GM21825 (cell line): ENCODE data around the gene CGREF1.

Experiments
- ATAC-seq: cut with Tn5 transposase; IDR thresholded peaks from one replicate; pipeline ENCODE4 v1.9.1; 2021; ENCODE audit warnings: mild to moderate bottlenecking, moderate library complexity; ENCODE audit not compliant: unreplicated experiment

CGREF1 gene, protein sequence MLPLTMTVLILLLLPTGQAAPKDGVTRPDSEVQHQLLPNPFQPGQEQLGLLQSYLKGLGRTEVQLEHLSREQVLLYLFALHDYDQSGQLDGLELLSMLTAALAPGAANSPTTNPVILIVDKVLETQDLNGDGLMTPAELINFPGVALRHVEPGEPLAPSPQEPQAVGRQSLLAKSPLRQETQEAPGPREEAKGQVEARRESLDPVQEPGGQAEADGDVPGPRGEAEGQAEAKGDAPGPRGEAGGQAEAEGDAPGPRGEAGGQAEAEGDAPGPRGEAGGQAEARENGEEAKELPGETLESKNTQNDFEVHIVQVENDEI

DNA sequence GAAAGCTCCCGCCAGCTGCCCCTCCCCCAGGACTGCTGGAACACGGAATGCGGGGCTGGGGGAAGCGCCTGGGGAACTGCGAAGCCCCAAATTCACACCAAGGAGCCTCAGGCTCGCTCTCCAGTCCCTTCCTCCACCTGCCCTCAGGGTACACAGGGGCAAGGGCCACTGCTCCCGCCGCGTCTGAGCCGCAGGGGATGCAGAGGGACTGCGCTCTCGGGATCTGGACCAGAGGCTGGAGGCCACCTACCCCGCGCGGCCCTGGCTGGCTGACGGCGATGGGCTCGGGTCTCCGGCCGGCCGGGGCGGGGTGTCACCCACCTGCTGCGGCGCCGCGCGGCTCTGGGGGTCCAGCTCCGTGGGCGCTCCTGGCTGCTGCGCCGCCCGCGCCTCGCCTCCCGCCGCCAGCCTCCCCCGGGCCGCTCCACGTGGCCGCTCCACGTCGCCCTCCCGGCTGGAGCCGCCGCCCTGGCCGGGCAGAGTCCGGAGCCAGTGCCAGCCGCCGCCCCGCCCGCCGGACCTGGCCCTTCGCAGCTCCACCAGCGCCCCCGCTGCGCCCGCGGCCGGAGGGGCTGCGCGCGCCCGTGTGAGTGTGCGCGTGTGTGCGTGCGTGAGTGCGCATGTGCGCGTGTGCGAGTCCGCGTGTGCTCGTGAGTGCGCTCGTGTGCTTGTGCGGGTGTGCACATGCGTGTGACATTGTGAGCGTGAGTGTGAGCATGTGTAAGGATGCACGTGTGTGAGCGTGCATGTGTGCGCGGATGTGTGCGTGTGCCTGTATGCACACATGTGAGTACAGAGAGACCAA is at the start of gene CGREF1:
Gene CGREF1, minus strand, starts transcription at position 604 of the 805 bp plus-strand sequence. CDS start 14,762 bp downstream, outside the sequence.
- no peak for ATAC-seq

DNA sequence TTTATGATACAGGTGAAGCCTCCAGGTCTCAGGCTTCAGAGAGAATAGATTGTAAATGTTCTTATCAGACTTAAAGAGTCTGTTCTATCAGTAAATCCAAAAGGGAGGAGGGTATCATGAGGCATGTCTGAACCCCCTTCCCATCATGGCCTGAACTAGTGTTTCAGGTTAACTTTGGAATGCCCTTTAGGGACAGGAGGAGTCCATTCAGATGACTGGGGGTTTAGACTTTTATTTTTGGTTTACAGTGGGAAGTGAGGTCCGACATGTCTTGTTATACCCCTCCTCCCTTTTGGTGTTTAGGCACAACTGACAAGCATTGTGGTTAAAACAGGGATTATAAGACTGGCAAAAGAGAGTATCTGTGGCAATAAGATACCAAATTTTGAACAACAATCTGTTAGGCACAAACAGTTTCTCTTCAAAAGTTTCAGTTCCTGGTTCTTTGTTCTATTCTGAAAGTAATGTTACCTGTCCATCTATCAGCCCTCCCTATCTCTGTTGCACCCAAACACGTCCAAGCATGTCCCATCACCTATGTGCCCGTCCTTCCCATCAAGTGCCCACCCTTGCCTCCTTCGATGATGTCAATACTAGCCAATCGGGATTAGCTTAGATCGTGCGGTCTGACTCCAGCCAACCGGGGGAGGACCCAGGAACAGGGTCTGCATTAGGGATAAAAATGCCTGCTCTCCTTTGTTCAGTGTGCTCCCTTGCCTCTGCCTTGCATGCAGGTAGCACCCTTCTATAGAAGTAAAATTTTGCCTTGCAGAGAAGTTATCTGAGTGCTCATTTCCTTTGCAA is 46.2 kb upstream of the CGREF1 start:
- ATAC-seq, result no peak

DNA sequence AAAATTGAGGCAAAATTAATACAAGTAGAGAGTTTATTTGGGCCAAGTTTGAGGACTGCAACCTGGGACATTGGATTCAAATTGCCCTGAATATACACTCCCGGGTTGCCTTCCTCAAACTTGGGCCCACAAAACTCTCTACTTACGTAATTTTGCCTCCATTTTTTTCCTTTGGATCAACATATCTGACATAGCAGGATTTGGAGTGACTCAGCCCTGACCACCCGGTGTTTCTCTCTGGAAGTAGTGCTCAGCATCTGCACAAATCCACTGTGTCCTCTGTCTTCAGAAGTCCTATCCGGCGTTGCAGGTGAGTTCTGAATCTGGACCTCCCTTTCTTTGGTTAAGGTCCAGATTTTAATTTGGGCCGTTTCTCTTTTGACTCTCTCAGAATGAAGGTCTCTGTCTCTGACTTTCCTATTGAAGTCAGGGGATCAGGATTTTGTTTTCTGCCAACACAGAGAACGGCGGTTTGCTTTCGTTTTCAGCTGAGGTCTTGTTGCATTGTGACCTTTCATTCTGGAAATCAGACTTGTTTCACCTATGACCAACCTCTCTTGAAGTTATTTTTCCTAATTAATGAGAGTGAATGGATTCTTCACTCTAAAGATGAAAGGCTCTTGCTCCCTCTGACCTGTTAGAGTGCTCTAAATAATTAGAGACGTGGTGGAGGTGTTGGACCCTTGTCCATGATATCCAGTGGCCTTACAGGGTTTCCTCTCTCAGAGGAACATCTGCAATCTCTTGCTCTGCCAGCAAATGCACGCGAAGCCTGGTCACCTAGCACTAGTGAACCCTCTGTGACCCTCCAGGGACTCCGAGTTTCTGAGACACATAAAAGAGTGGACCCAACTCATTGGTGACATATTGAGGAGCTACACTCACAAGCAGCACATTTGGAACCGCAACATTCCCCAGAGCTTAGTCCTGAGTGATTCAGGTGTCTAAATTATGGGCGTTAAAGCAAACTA is 43.5 kb upstream of the CGREF1 start:
- ATAC-seq, result no peak

DNA sequence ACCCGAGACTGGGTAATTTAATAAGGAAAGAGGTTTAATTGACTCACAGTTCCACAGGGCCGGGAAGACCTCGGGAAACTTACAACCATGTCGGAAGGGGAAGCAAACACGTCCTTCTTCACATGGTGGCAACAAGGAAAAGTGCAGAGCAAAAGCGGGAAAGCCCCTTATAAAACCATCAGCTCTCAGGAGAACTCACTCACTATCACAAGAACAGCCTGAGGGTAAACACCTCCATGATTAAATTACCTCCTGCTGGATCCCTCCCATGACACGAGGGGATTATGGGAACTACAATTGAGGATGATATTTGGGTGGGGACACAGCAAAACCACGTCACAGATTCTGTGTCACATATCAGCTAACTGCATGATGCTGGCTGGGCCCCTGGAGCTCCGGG is 41.3 kb upstream of the CGREF1 start:
- ATAC-seq, result no peak

DNA sequence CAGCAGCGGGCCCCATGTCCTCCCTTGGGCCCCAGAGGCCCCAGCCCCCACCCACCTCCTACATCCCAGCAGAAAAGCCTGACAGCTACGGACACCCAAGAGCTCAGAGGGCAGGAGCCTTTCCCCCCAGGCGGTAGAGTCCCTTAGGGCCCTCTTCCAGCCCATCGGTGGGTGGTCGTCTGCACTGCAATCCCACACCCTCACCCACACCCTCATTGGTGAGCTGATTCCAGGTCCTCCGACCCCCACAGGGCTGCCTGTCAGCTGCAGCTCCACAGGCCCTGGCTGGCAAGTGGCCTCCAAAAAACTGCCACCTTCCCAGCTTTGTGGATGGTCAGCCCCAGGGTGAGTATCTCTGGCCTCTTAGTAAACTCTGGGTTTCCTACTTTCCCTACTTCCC is 40.3 kb upstream of the CGREF1 start:
- no peak for ATAC-seq

DNA sequence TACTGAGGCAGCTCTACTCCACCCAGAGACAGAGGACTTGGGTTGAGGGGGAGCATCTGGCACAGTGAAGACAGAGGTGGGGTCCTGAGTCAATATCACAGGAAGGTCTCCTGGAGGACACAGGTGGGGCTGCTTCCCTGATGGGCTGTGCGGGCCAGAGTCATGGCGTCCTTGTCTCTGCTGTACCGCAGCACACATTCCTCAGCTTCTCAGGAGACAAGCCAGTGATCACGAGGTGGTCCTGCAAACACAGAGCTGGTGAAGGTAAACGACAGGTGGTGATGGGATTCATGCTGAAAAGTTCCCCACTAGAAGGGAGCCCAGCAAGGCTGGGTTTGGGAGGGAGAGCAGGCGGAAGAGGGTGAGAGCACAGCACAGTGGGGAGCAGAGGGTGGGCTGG is 39.5 kb upstream of the CGREF1 start:
- no peak for ATAC-seq

DNA sequence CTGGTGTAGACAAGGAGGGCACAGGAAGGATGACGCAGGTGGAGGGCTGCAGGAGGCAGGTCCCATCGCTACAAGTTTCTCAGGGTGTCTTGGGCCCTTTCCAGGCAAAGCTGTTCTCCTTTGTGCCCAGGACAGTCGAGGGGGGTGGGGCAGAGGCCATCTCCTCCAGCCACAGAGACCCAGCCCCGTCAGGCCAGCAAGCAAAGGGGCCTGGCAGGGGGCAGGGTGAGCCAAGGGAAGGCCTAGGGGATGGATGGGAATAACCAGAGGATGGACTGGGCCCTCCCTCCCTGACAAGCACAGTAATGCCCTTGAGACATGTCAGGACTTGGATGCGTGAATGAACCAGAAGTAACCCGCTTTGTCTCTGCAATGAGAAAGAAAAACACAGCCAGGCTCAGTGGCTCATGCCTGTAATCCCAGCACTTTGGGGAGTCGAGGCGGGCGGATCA is 36.2 kb upstream of the CGREF1 start:
- no peak for ATAC-seq

DNA sequence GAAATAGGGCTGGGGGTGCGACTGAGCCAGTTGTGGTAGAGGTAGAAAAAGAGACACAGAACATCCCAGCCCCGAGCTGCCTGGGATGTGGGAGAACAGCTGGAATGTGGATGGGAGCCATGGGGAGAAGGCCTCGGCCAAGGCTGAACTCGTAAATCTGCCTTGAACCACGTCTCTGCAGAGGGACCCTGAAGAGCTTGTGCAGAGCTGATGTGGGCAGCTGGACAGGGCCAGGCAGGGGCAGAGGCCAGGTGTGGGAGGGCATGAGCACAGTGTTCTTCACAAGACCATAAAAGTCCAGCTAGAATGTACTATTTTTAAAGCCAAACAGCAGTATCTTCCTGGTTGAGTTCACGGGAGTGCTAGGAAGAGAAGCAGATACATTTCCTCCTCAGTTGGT is 35.6 kb upstream of the CGREF1 start:
- no peak for ATAC-seq

DNA sequence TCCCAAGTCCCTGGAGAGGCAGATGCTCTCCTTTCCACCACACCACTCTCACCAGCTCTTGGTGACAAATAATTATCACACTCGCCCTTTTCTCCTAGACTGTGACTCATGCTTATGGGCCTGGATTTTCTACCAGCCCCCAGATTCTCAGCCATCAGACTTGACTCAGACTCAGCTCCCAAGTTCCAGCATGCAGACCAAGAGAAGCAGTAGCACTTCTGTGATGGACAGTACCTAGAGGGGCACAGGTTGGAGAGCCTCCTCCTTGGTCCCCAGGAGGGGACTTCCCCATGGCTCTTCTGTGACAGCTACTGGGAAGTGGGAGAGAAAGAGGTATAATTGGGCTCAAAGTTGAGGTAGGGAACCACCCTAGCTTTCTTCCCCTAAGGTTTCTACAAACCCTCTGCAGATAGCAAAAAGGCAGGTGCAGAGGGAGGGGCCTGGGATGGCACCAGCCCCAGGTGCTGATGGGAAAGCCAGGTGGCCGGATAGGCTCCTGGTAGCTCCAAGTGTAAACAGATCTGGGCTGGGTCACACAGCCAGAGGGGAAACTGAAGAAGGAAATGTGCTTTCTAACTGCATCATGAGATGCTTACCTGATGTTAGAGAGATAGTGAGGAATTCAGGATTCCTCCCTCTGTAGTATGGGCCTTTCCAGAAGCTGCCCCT is 34.0 kb upstream of the CGREF1 start:
- no peak for ATAC-seq

DNA sequence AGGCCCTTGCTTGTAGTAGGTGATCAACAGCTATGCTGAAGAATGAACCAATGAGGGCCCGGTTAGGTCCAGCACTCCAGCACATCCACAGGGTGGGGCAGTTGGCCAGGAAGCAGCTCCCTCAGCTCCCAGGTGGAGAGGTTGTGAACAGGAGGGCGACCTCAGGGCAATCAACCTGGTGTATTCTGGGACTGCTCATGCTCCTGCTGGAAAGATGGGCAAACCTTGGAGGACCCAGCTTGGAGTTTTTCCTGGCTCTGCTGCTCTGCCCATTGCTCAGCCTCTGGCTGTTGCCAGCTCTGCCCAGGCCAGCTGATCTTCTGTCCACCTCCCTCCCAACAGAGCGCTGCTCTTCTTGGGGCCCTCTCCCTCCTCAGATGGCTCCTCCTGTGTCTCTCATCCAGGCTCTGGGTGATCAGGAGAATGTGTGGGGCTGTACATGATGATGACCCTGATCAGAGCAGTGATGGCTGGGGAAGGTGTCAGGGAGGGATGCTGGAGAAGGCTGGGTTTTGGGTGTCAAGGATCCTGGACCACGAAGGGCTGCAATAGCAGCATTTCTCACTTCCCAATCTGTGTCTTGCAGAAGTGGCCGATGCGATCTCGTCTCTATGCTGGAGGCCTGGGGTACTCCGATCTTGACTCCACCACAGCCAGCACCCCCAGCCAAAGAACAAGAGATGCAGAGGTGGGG is 33.3 kb upstream of the CGREF1 start:
- no peak for ATAC-seq

DNA sequence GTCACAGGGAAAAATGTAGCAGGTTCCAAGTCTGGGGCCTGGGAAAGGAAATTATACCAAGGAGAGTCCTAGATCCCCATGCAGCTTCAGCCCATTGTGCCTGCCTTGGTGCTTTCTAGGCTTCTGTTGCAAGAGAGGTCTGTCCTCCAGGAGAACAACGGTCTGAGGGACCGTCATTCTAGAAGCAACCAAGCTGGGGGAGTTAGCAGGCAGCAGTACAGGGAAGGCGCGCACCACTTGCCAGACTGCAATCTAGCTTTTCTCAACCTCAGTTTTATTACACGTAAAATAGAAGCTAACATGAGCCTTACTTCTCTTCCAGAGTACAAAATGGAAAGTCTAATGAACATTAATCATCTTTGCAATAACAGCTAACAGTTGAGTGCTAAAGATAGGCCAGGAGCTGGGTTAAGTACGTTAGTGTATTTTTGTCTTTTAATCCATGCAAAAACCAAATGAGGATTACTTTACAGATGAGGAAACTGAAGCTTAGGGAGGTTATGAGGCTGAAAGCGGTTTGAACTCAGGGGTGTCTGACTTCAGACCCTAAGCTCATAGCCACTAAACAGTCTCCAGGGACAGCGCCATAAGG is 31.8 kb upstream of the CGREF1 start:
- no peak for ATAC-seq

DNA sequence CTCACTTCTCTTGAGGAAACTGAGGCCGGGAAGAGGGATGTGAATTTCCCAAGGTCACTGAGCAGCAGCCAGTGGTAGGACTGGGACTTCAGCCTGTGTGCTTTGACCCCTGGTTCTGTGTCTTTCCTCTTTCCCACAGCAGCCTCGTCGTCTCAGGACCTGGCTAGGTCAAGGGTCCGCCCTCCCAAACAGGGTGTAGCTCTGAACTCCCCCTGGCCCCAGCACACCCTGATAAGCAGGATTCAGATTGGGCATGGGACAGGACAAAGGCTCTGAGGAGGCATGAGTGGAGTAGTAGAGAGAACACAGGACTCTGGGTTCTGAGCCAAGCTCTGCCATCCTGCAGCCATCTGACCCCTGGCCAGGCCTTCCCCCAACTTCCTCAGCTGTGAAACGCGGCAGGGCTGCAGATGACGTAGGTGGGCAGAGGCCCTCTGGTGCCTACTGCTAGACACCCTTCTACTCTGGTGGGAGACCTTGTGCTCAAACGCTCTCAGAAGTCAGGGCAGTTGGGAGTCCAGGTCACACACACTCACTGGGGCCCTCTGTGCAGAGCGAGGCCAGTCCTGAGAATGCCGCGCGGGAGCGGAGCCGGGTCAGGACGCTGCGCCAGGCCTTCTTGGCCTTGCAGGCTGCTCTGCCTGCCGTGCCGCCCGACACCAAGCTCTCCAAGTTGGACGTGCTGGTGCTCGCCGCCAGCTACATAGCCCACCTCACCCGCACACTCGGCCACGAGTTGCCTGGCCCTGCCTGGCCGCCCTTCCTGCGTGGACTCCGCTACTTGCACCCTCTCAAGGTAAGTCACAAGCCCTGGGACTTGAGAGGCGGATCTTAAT is 30.9 kb upstream of the CGREF1 start:
- no peak for ATAC-seq

DNA sequence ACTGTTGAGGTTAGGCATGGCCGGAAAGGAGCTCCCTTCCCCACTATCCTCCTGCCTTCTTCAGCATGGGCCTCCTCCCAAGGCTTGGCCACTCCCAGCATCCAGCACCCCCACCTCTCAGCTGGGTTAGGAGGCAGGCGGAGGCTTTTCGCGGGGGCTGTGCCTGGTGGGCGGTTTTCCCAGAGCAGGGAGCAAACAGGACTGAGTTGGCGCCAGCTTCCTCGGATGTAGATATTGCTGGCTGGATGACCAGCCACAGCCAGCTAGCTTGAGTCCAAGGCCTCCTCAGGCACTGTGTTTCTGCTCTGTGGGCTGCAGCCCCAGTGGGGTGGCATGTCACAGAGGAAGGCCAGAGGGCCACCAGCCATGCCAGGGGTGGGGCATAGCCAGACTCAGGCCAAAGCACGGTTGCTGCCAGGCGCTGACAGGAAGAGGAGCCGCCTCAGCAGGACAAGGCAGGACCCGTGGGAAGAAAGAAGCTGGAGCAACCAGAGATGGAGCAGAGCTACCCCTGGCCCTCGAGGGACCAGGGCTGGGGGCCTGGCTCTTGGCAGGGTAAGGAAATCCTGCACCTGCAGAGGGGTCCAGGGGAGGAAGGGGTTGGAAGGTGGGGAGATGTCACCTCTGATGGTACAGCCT is 30.0 kb upstream of the CGREF1 start, which contains the start of gene TCF23:
Gene TCF23, plus strand, starts transcription at position 204 of the 639 bp plus-strand sequence. Its CDS starts 130 bp downstream, at position 334.
- ATAC-seq, result no peak

DNA sequence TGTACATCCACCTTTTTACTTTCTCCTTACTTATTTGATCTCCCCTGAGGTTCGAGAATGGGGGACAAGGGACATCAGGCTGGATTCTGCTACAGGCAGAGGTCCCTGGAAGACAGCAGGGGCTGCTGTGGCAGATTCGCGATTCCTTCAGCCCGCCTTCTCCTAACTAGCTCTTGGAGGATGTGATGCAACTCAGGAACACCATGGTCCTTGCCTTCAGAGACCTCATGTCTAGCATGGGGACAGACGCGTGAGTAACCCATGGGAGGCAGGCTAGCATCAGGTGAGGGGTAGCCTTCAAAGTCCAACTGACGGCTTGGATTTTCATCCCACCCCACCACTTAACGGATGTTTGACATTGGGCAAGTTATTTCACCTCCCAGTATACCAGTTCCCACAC is 29.0 kb upstream of the CGREF1 start:
- no peak for ATAC-seq

DNA sequence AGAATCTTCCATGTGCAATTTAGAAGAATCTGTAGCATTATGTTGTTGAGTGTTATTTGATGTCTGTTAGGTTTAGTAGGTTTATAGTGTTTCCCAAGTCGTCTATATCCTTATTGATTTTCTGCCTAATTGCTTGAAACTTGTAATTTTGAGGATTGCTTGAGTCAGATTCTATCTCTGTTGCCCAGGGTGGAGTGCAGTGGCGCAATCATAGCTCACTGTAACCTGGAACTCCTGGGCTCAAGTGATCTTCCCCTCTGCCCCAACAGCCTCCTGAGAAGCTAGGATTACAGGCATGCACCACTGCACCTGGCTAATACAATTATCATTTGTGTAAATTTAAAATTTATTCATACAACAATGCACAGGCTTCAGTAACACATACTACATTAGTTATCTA is 26.8 kb upstream of the CGREF1 start:
- no peak for ATAC-seq

DNA sequence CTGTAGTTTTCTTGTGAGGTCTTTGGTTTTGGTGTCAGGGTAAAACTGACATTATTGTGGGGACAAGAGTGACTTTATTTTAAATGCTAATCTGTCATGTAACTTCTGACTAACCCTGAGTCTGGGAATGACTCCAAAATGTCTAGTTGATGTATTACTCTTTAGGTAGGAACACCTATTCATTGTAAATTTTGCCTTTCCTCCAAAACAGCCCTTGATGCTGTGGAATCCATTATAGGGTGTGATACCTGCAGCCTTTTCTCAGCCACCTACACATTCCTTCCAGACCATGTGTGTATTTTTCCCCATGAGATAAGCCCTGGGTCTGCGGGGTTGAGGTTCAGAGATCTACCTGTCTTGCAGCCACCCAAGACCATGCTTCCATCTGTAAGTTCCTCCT is 24.4 kb upstream of the CGREF1 start:
- ATAC-seq, result no peak

DNA sequence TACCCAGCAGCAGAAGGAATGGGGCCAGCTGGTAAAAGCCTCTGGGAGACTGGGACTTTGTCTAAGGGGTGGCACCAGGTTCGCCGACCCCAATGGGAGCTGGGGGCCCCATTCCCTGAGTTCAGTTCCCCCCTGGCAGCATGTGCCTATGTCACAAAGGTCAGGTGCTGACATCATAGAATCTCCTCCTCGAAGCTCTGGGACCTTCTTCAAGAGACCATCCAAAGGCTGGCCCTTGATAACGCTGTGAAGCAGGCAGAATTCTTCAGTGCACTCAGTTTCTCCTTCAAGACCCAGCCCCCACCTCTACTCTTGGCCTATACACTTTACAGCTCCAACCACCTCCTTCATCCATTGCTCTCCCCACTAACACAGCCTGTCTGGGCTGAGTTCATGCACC is 20.4 kb upstream of the CGREF1 start, which contains the start of gene PRR30:
Gene PRR30, minus strand, starts transcription at position 101 of the 400 bp plus-strand sequence. CDS start 1,081 bp downstream, outside the sequence.
- ATAC-seq, result no peak
